ENCODE results near the gene TRIM52. TPM values are rescaled to one million over a fixed set of nuclear protein-coding genes. Genes with fewer than 3 reads are reported as not detected.
A peak's percentile ranks its signal among the peaks of the same experiment; 100 is the strongest.

The TRIM52 gene
- total and polyA plus RNA-seq, 10 of the 15 experiments (the other 5 are each of a cell fraction or from before 2014, with no cell fraction given) = 1.4 to 24.3 (median 8.1) TPM

- TF ChIP-seq ZBTB11 (CRISPR knock-in tag; IDR thresholded peaks at IDR 0.05) (no peak), SIN3A (IDR thresholded peaks at IDR 0.05; ENCODE audit: low read depth, low read length) (0 out of 2 replicates have a peak, but pooled peaks have one; percentile 24), USF1 (IDR thresholded peaks at IDR 0.05; ENCODE audit: borderline replicate concordance, extremely low read length, insufficient read depth, low read depth, low read length) (peak; percentile 12), RB1 (IDR thresholded peaks at IDR 0.05; ENCODE audit: borderline replicate concordance) (peak; percentile 74; the same call in 1 of the 2 replicates), ZBTB4 (CRISPR knock-in tag; IDR thresholded peaks at IDR 0.05) (no peak), CBX5 (IDR thresholded peaks at IDR 0.05; ENCODE audit: low read depth) (no peak), TCF12 (IDR thresholded peaks at IDR 0.05; ENCODE audit: low read depth, low read length) (0 out of 2 replicates have a peak, but pooled peaks have one; percentile 15), SREBF2 (IDR thresholded peaks at IDR 0.05; ENCODE audit: low read length) (peak; percentile 52; the same call in 1 of the 2 replicates), EZH2 (IDR thresholded peaks at IDR 0.05; ENCODE audit: borderline replicate concordance, control insufficient read depth, low read depth, low read length) (no peak), ATF7 (IDR thresholded peaks at IDR 0.05; ENCODE audit: low read depth) (no peak), GATAD2B (conservative IDR thresholded peaks at IDR 0.05; ENCODE audit: low read depth) (peak; percentile 36; the same call in 1 of the 2 replicates), BHLHE40 (IDR thresholded peaks at IDR 0.05; ENCODE audit: borderline replicate concordance in 1 of 2, low read depth in 2 of 2, low read length in 1 of 2) (peak in 1 of 2 experiments; percentile 70; a peak in 2 of 4 replicates), HDGF (IDR thresholded peaks at IDR 0.05) (no peak), ASH2L (IDR thresholded peaks at IDR 0.05; ENCODE audit: borderline replicate concordance, low read depth) (no peak), MEF2A (IDR thresholded peaks at IDR 0.05; ENCODE audit: insufficient read depth, low read depth, low read length) (no peak), ZBED1 (IDR thresholded peaks at IDR 0.05; ENCODE audit: borderline replicate concordance) (no peak), ATF3 (IDR thresholded peaks at IDR 0.05; ENCODE audit: borderline replicate concordance, extremely low read depth, low read depth, low read length) (no peak), NFXL1 (IDR thresholded peaks at IDR 0.05; ENCODE audit: borderline replicate concordance) (no peak), IRF5 (IDR thresholded peaks at IDR 0.05; ENCODE audit: borderline replicate concordance) (no peak), IKZF1 (conservative IDR thresholded peaks at IDR 0.05) (peak; percentile 68)
Observed at GRCh38 chr5:181217111-181217802, 43.7 kb downstream of the TRIM52 start (continued).

All from GM12878 (cell line).